ENCODE results near the gene COX20.

The COX20 gene

GRCh38 chr1:244850099-244850852 is 14.8 kb downstream of the COX20 start:
- DNase-seq (ENCODE audit: low spot score) = no peak
- TF ChIP-seq CTCF (IDR thresholded peaks at IDR 0.05; ENCODE audit: borderline replicate concordance, control extremely low read depth, extremely low read depth, insufficient read depth, missing control alignments) = no peak
- in situ Hi-C loops (cut with MboI; ENCODE audit: low sequenced_read_pairs, unreplicated experiment) = no loop called here

- DNase-seq (ENCODE audit: low spot score) = no peak
- in situ Hi-C loops (cut with MboI; ENCODE audit: low sequenced_read_pairs, unreplicated experiment) = no loop called here
Measured at GRCh38 chr1:244850896-244851295, 15.4 kb downstream of the COX20 start.

GRCh38 chr1:244851546-244852231 is 16.2 kb downstream of the COX20 start:
- no peak for DNase-seq (ENCODE audit: low spot score)
- in situ Hi-C loops (cut with MboI; ENCODE audit: low sequenced_read_pairs, unreplicated experiment) = no loop called here
- no peak for TF ChIP-seq CTCF (IDR thresholded peaks at IDR 0.05; ENCODE audit: borderline replicate concordance, control extremely low read depth, extremely low read depth, insufficient read depth, missing control alignments)

More at GRCh38 chr1:244850896-244851295, 15.4 kb downstream of the COX20 start:
- no peak for TF ChIP-seq CTCF (IDR thresholded peaks at IDR 0.05; ENCODE audit: borderline replicate concordance, control extremely low read depth, extremely low read depth, insufficient read depth, missing control alignments)

GRCh38 chr1:244852694-244853093 is 17.2 kb downstream of the COX20 start:
- in situ Hi-C loops (cut with MboI; ENCODE audit: low sequenced_read_pairs, unreplicated experiment) = no loop called here
- no peak for TF ChIP-seq CTCF (IDR thresholded peaks at IDR 0.05; ENCODE audit: borderline replicate concordance, control extremely low read depth, extremely low read depth, insufficient read depth, missing control alignments)
- DNase-seq (ENCODE audit: low spot score) = no peak

- in situ Hi-C loops (cut with MboI; ENCODE audit: low sequenced_read_pairs, unreplicated experiment) = no loop called here
- no peak for DNase-seq (ENCODE audit: low spot score)
- TF ChIP-seq CTCF (IDR thresholded peaks at IDR 0.05; ENCODE audit: borderline replicate concordance, control extremely low read depth, extremely low read depth, insufficient read depth, missing control alignments) = no peak
Measured at GRCh38 chr1:244854166-244854565, 18.7 kb downstream of the COX20 start.

- in situ Hi-C loops (cut with MboI; ENCODE audit: low sequenced_read_pairs, unreplicated experiment) = no loop called here
- TF ChIP-seq CTCF (IDR thresholded peaks at IDR 0.05; ENCODE audit: borderline replicate concordance, control extremely low read depth, extremely low read depth, insufficient read depth, missing control alignments) = no peak
- DNase-seq (ENCODE audit: low spot score) = no peak
Measured at GRCh38 chr1:244854865-244855578, 19.6 kb downstream of the COX20 start.
